ENCODE measurements around the gene CRTC3. TPM values are rescaled to one million over a fixed set of nuclear protein-coding genes. Genes with fewer than 3 reads are reported as not detected.

The CRTC3 gene
- total and polyA plus RNA-seq, 2 donors (not counting 3 experiments of a cell fraction or from before 2014, with no cell fraction given) = 16.2 to 26.4 TPM

GRCh38 chr15:90481023-90481422 lies 48.7 kb upstream of the CRTC3 start:
- Histone ChIP-seq H3K79me2 (ENCODE audit: control insufficient read depth, insufficient read depth, low read length) (no peaks in the 10 kb centered on the region), H3K9ac (replicated peaks; ENCODE audit: extremely low read depth, insufficient read depth, low read length) (no peak overlapping the region), H3K4me1 (ENCODE audit: control insufficient read depth, extremely low read depth, insufficient read depth, low read length) (peaks cover 11% of the 10 kb centered on the region), H3K9me1 (replicated peaks; ENCODE audit: control insufficient read depth, extremely low read depth, insufficient read depth, low read length) (no peaks in the 10 kb centered on the region), H3K36me3 (ENCODE audit: control insufficient read depth in 2 of 2, extremely low read depth in 1 of 2, insufficient read depth in 2 of 2, low read length in 2 of 2) (peaks cover 17 to 43% of the 10 kb centered on the region in 2 experiments), H3K4me3 (replicated peaks in 1 of 3; ENCODE audit: insufficient read depth in 1 of 3, low read depth in 1 of 3, low read length in 3 of 3) (no peak overlapping the region), H3K27ac (ENCODE audit: insufficient read depth, low read depth, low read length) (no peak overlapping the region), H3K27me3 (ENCODE audit: control insufficient read depth in 2 of 2, insufficient read depth in 2 of 2, low read length in 2 of 2) (no peaks in the 10 kb centered on the region), H3K4me2 (ENCODE audit: insufficient read depth, low read length) (no peak overlapping the region), H3K9me3 (replicated peaks; ENCODE audit: control insufficient read depth, insufficient read depth, low read length) (no peaks in the 10 kb centered on the region), H4K20me1 (replicated peaks; ENCODE audit: control insufficient read depth, extremely low read depth, insufficient read depth, low read length) (peaks cover 2% of the 10 kb centered on the region), H2AFZ (ENCODE audit: low read depth, low read length) (no peak overlapping the region)
- intact Hi-C loops (cut with micrococcal nuclease) (no loop called here), dilution Hi-C loops (cut with MboI; ENCODE audit: extremely low pct_ligation_motif_present, low sequenced_read_pairs) (no loop called here)
- FAIRE-seq = no peak
- no peak for TF ChIP-seq GATA2 (IDR thresholded peaks at IDR 0.05; ENCODE audit: insufficient read depth, insufficient read length, low read depth, low read length)
- no peak for TF ChIP-seq FOS (IDR thresholded peaks at IDR 0.05; ENCODE audit: borderline replicate concordance, insufficient read depth, low read length)
- no peak for TF ChIP-seq MYC (IDR thresholded peaks at IDR 0.05; ENCODE audit: low read depth, low read length)
- no peak for TF ChIP-seq POLR2AphosphoS5 (IDR thresholded peaks at IDR 0.05; ENCODE audit: insufficient read depth, low read depth, low read length)
- TF ChIP-seq POLR2A (IDR thresholded peaks at IDR 0.05; ENCODE audit: low read depth, low read length) = no peak
- TF ChIP-seq CTCF (IDR thresholded peaks at IDR 0.05; ENCODE audit: extremely low read depth in 1 of 2, insufficient read depth in 1 of 2, low read depth in 1 of 2, low read length in 2 of 2) = no peak
- TF ChIP-seq EZH2 (IDR thresholded peaks at IDR 0.05; ENCODE audit: borderline replicate concordance, low read depth, low read length, severe bottlenecking) = no peak
- no peak for TF ChIP-seq JUN (IDR thresholded peaks at IDR 0.05; ENCODE audit: borderline replicate concordance, insufficient read depth, insufficient read length, low read depth)
- TF ChIP-seq MAX (IDR thresholded peaks at IDR 0.05; ENCODE audit: insufficient read depth, insufficient read length) = no peak
- DNase-seq (ENCODE audit: low read depth, low spot score) = no peak
- ChIA-PET CTCF (interaction anchor here (0.6 to 6.3 kb wide), 12 partner anchors 46 to 405 kb away, joined by 3 to 148 read pairs (median 8); partner anchors contain the start of genes IQGAP1 and ZNF774), POLR2A (no interaction called here)
- BruUV-seq (replicated peaks) = no TSS peak
